ENCODE results near the gene POU4F3.

DNA sequence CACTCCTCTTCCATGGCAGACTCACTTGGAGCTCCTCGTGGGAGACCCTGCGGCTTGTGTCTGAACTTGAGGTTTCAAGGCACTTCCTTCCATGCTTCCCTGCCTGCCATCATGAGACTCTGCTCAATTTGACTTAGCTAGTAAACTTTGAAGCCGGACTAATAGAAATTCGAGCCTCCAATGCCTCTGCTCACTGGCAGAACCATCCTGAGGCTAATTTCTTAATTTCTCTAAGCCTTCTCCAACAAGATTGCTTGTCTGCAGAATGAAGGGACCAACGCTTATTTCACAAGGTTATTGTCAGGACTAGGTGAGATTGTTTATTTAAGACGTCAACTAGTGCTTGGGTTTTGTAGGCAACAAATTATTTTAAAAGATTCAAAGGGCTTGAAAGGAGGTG, 3.2 kb downstream of the POU4F3 start:
- TF ChIP-seq, protein P1, sequence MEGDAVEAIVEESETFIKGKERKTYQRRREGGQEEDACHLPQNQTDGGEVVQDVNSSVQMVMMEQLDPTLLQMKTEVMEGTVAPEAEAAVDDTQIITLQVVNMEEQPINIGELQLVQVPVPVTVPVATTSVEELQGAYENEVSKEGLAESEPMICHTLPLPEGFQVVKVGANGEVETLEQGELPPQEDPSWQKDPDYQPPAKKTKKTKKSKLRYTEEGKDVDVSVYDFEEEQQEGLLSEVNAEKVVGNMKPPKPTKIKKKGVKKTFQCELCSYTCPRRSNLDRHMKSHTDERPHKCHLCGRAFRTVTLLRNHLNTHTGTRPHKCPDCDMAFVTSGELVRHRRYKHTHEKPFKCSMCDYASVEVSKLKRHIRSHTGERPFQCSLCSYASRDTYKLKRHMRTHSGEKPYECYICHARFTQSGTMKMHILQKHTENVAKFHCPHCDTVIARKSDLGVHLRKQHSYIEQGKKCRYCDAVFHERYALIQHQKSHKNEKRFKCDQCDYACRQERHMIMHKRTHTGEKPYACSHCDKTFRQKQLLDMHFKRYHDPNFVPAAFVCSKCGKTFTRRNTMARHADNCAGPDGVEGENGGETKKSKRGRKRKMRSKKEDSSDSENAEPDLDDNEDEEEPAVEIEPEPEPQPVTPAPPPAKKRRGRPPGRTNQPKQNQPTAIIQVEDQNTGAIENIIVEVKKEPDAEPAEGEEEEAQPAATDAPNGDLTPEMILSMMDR (IDR thresholded peaks at IDR 0.05), result no peak
- TF ChIP-seq POLR2A (IDR thresholded peaks at IDR 0.05) (no peak), EP300 (IDR thresholded peaks at IDR 0.05) (no peak), POLR2AphosphoS5 (IDR thresholded peaks at IDR 0.05) (no peak)
